K562 (cell line): ENCODE data around the gene TTC33. TPM values are rescaled to one million over a fixed set of nuclear protein-coding genes. Genes with fewer than 3 reads are reported as not detected.

Source experiments
- HLTF ChIP-seq: fragments of 450-650 bp; IDR thresholded peaks from 2 replicates; pipeline ENCODE4 v1.6.1; 2016
- KDM1A ChIP-seq, 2 experiments: fragments of 450-650 bp; IDR thresholded peaks; 2 replicates each; pipeline ENCODE4 v1.6.1; 2016; ENCODE audit warnings: mild to moderate bottlenecking in 2 of 2
- NFIC ChIP-seq: fragments of 450-650 bp; IDR thresholded peaks from 2 replicates; pipeline ENCODE4 v1.6.1; 2017; ENCODE audit warnings: mild to moderate bottlenecking, inconsistent platforms
- POLR2H ChIP-seq: IDR thresholded peaks from 2 replicates; pipeline ENCODE4 v1.6.1; 2016; ENCODE audit warnings: missing genetic modification characterization, low read depth, mild to moderate bottlenecking, control low read depth, missing compliant biosample characterization, moderate library complexity
- PTRF ChIP-seq: fragments of 450-650 bp; IDR thresholded peaks from 2 replicates; pipeline ENCODE4 v1.6.1; 2016; ENCODE audit warnings: mild to moderate bottlenecking, missing genetic modification characterization, missing compliant biosample characterization
- RAD21 ChIP-seq, 2 experiments: fragments of 250-450 bp in 1 of 2; fragments of 450-650 bp in 1 of 2; sonication (Bioruptor Pico) in 1 of 2; formaldehyde crosslinking in 1 of 2; IDR thresholded peaks in 1 of 2; conservative IDR thresholded peaks in 1 of 2; 2 replicates each; pipeline versions ENCODE4 v1.4.0 to v1.8.0; 2020 to 2022; ENCODE audit warnings: mild to moderate bottlenecking in 2 of 2, moderate library complexity in 1 of 2
- SMARCB1 ChIP-seq: IDR thresholded peaks from 2 replicates; pipeline ENCODE4 v1.6.1; 2011; ENCODE audit warnings: improper control_type of control experiment, low read depth; ENCODE audit not compliant: insufficient read length
- ZFX ChIP-seq: sonication (generic); formaldehyde crosslinking; IDR thresholded peaks from 2 replicates; pipeline ENCODE4 v1.8.0; 2022; ENCODE audit warnings: mild to moderate bottlenecking, missing genetic modification reagents, moderate library complexity
- ZNF408 ChIP-seq: fragments of 250-450 bp; sonication (Bioruptor Pico); IDR thresholded peaks from 2 replicates; pipeline ENCODE4 v1.4.0; 2020; ENCODE audit warnings: low read depth, mild to moderate bottlenecking, moderate library complexity
- ZNF551 ChIP-seq: fragments of 250-450 bp; sonication (Bioruptor Pico); IDR thresholded peaks from 2 replicates; pipeline ENCODE4 v1.5.0; 2021; ENCODE audit warnings: mild to moderate bottlenecking, moderate library complexity
- ZNF696 ChIP-seq: fragments of 250-450 bp; sonication (Bioruptor Pico); conservative IDR thresholded peaks from 2 replicates; pipeline ENCODE4 v1.4.0; 2020; ENCODE audit warnings: mild to moderate bottlenecking, moderate library complexity
- polyA plus RNA-seq, 8 experiments: library from polyadenylated mRNA; depleted of rRNA in 4 of 8; stranded (reverse) in 5 of 8; unstranded in 3 of 8; fragments of >200 nt; fragmentation: Nextera tagmentation in 2 of 8; fragmentation: Illumina TruSeq in 1 of 8; extraction: Ambion mirVana in 2 of 8; extraction: Trizol in 1 of 8; gene quantifications; 2 replicates each; pipeline versions ENCODE4 v1.2.1 to v1.2.3, GENCODE V29; 2011 to 2014; ENCODE audit warnings: inconsistent platforms in 1 of 8, missing spikeins in 1 of 8
- total RNA-seq, 7 experiments: library from RNA; depleted of rRNA in 6 of 7; stranded (reverse); fragments of >200 nt in 6 of 7; fragmentation: Illumina TruSeq in 2 of 7; extraction: Trizol in 2 of 7; gene quantifications; 2 replicates each; pipeline versions ENCODE4 v1.2.1 to v1.2.3, GENCODE V29; 2011 to 2021; ENCODE audit warnings: low replicate concordance in 1 of 7
- TF ChIP-seq, protein P1 (sequence below): fragments of 250-450 bp; sonication (Bioruptor Pico); IDR thresholded peaks from 2 replicates; pipeline ENCODE4 v1.6.1; 2021; ENCODE audit warnings: mild to moderate bottlenecking
- TF ChIP-seq, protein P2 (sequence below), 2 experiments: fragments of 450-650 bp; IDR thresholded peaks; 2 replicates each; pipeline ENCODE4 v1.6.1; 2016
- TF ChIP-seq, protein P3 (sequence below): fragments of 250-450 bp; sonication (Bioruptor Pico); IDR thresholded peaks from 2 replicates; pipeline ENCODE4 v1.4.0; 2020; ENCODE audit warnings: mild to moderate bottlenecking, moderate library complexity

The TTC33 gene
- total and polyA plus RNA-seq, 9 of the 15 experiments (the other 6 are each of a cell fraction or from before 2014, with no cell fraction given) = 11.5 to 24.9 (median 21.1) TPM

DNA sequence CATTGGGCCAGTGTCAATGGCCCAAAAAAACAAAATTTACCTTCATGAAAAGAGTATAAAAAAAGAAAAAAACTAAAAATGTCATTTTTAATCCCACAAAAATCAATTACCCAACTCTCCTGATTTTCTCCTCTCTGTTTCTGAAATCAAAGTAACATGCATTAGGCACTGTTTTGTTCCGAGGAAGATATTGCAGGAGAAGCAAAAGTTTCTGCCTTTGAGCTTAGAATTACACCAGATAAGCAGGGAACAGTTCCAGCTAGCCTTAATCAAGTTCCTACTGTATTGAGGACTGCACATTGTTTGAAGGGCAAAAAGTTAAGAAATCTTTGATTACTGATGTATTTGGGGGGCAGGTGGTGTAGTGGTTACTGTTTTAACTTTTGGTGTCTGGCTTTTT, 43.5 kb upstream of the TTC33 start (continued):
- TF ChIP-seq PTRF (tag) (no peak), ZFX (CRISPR knock-in tag) (no peak), KDM1A (IDR thresholded peaks at IDR 0.05) (peak; percentile 68), ZNF696 (no peak), POLR2H (tag) (0 out of 2 replicates have a peak, but pooled peaks have one; percentile 42), ZNF551 (CRISPR knock-in tag) (no peak), HLTF (peak; percentile 13; the same call in 1 of the 2 replicates), ZNF408 (CRISPR knock-in tag) (no peak), RAD21 (CRISPR knock-in tag; conservative IDR thresholded peaks at IDR 0.05 in 1 of 2, IDR thresholded peaks at IDR 0.05 in 1 of 2) (no peak), SMARCB1 (peak; percentile 90), NFIC (0 out of 2 replicates have a peak, but pooled peaks have one; percentile 5)
- TF ChIP-seq, protein P1, sequence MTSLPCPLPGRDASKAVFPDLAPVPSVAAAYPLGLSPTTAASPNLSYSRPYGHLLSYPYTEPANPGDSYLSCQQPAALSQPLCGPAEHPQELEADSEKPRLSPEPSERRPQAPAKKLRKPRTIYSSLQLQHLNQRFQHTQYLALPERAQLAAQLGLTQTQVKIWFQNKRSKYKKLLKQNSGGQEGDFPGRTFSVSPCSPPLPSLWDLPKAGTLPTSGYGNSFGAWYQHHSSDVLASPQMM (CRISPR knock-in tag) = no peak
- TF ChIP-seq, protein P2, sequence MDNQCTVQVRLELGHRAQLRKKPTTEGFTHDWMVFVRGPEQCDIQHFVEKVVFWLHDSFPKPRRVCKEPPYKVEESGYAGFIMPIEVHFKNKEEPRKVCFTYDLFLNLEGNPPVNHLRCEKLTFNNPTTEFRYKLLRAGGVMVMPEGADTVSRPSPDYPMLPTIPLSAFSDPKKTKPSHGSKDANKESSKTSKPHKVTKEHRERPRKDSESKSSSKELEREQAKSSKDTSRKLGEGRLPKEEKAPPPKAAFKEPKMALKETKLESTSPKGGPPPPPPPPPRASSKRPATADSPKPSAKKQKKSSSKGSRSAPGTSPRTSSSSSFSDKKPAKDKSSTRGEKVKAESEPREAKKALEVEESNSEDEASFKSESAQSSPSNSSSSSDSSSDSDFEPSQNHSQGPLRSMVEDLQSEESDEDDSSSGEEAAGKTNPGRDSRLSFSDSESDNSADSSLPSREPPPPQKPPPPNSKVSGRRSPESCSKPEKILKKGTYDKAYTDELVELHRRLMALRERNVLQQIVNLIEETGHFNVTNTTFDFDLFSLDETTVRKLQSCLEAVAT (IDR thresholded peaks at IDR 0.05) = 0 out of 4 replicates have a peak, but pooled peaks have one; percentile 3 to 13
- TF ChIP-seq, protein P3, sequence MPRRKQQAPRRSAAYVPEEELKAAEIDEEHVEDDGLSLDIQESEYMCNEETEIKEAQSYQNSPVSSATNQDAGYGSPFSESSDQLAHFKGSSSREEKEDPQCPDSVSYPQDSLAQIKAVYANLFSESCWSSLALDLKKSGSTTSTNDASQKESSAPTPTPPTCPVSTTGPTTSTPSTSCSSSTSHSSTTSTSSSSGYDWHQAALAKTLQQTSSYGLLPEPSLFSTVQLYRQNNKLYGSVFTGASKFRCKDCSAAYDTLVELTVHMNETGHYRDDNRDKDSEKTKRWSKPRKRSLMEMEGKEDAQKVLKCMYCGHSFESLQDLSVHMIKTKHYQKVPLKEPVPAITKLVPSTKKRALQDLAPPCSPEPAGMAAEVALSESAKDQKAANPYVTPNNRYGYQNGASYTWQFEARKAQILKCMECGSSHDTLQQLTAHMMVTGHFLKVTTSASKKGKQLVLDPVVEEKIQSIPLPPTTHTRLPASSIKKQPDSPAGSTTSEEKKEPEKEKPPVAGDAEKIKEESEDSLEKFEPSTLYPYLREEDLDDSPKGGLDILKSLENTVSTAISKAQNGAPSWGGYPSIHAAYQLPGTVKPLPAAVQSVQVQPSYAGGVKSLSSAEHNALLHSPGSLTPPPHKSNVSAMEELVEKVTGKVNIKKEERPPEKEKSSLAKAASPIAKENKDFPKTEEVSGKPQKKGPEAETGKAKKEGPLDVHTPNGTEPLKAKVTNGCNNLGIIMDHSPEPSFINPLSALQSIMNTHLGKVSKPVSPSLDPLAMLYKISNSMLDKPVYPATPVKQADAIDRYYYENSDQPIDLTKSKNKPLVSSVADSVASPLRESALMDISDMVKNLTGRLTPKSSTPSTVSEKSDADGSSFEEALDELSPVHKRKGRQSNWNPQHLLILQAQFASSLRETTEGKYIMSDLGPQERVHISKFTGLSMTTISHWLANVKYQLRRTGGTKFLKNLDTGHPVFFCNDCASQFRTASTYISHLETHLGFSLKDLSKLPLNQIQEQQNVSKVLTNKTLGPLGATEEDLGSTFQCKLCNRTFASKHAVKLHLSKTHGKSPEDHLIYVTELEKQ (CRISPR knock-in tag) = no peak
